ENCODE results near the gene TMEM175.

Gene TMEM175

GRCh38 chr4:890036-890695, 42.1 kb upstream of the TMEM175 start:
- TF ChIP-seq SPI1 (IDR thresholded peaks at IDR 0.05; ENCODE audit: borderline replicate concordance, low read depth) = no peak
- no peak for TF ChIP-seq GABPA (IDR thresholded peaks at IDR 0.05; ENCODE audit: low read depth)
- TF ChIP-seq, protein P1, sequence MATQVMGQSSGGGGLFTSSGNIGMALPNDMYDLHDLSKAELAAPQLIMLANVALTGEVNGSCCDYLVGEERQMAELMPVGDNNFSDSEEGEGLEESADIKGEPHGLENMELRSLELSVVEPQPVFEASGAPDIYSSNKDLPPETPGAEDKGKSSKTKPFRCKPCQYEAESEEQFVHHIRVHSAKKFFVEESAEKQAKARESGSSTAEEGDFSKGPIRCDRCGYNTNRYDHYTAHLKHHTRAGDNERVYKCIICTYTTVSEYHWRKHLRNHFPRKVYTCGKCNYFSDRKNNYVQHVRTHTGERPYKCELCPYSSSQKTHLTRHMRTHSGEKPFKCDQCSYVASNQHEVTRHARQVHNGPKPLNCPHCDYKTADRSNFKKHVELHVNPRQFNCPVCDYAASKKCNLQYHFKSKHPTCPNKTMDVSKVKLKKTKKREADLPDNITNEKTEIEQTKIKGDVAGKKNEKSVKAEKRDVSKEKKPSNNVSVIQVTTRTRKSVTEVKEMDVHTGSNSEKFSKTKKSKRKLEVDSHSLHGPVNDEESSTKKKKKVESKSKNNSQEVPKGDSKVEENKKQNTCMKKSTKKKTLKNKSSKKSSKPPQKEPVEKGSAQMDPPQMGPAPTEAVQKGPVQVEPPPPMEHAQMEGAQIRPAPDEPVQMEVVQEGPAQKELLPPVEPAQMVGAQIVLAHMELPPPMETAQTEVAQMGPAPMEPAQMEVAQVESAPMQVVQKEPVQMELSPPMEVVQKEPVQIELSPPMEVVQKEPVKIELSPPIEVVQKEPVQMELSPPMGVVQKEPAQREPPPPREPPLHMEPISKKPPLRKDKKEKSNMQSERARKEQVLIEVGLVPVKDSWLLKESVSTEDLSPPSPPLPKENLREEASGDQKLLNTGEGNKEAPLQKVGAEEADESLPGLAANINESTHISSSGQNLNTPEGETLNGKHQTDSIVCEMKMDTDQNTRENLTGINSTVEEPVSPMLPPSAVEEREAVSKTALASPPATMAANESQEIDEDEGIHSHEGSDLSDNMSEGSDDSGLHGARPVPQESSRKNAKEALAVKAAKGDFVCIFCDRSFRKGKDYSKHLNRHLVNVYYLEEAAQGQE (IDR thresholded peaks at IDR 0.05; ENCODE audit: insufficient replicate concordance, low read depth) = no peak
- TF ChIP-seq POLR2AphosphoS5 (IDR thresholded peaks at IDR 0.05; ENCODE audit: low read depth) = no peak
- TF ChIP-seq, protein P2, sequence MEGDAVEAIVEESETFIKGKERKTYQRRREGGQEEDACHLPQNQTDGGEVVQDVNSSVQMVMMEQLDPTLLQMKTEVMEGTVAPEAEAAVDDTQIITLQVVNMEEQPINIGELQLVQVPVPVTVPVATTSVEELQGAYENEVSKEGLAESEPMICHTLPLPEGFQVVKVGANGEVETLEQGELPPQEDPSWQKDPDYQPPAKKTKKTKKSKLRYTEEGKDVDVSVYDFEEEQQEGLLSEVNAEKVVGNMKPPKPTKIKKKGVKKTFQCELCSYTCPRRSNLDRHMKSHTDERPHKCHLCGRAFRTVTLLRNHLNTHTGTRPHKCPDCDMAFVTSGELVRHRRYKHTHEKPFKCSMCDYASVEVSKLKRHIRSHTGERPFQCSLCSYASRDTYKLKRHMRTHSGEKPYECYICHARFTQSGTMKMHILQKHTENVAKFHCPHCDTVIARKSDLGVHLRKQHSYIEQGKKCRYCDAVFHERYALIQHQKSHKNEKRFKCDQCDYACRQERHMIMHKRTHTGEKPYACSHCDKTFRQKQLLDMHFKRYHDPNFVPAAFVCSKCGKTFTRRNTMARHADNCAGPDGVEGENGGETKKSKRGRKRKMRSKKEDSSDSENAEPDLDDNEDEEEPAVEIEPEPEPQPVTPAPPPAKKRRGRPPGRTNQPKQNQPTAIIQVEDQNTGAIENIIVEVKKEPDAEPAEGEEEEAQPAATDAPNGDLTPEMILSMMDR (IDR thresholded peaks at IDR 0.05; ENCODE audit: insufficient read depth, low read length) = no peak
- DNase-seq (ENCODE audit: low read depth in 1 of 2, low spot score in 1 of 2) = no peak
- no peak overlapping the region for H3K4me3 ChIP-seq (replicated peaks; ENCODE audit: insufficient read depth, low read length)
- no peak overlapping the region for H3K27ac ChIP-seq (replicated peaks)
- no peaks in the 10 kb centered on the region for H3K27me3 ChIP-seq (ENCODE audit: insufficient read depth, poor library complexity, severe bottlenecking)

- H3K27me3 ChIP-seq (ENCODE audit: insufficient read depth, poor library complexity, severe bottlenecking) = no peaks in the 10 kb centered on the region
- no peak overlapping the region for H3K4me3 ChIP-seq (replicated peaks; ENCODE audit: insufficient read depth, low read length)
- no peak for TF ChIP-seq SPI1 (IDR thresholded peaks at IDR 0.05; ENCODE audit: borderline replicate concordance, low read depth)
- no peak for TF ChIP-seq GABPA (IDR thresholded peaks at IDR 0.05; ENCODE audit: low read depth)
- TF ChIP-seq POLR2AphosphoS5 (IDR thresholded peaks at IDR 0.05; ENCODE audit: low read depth) = no peak
- TF ChIP-seq, protein P2 (IDR thresholded peaks at IDR 0.05; ENCODE audit: insufficient read depth, low read length) = no peak
- TF ChIP-seq, protein P1 (IDR thresholded peaks at IDR 0.05; ENCODE audit: insufficient replicate concordance, low read depth) = no peak
- H3K27ac ChIP-seq (replicated peaks) = no peak overlapping the region
- peak in 1 of 2 experiments; percentile 6 for DNase-seq (ENCODE audit: low read depth in 1 of 2, low spot score in 1 of 2)
Measured at GRCh38 chr4:891747-892146, 40.5 kb upstream of the TMEM175 start.

DNA sequence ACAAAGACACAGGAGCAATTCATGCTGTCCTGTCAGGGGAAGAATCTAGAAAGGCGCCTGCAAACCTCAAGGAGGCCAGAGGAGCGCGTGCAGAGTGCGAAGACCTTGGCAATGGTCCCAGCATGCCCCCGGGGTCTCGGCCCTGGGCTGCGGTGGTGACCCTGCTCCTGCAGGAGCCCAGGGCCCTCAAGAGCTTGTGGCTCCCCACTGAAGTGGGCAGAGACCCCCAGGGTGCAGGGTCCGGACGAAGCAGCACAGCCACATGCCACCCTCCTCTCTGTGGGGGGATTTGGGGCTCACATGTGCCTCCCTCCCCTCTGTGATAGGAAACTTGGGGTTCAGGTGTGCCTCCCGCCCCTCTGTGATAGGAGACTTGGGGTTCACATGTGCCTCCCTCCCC, 39.5 kb upstream of the TMEM175 start:
- TF ChIP-seq, protein P2 (IDR thresholded peaks at IDR 0.05; ENCODE audit: insufficient read depth, low read length) = no peak
- TF ChIP-seq, protein P1 (IDR thresholded peaks at IDR 0.05; ENCODE audit: insufficient replicate concordance, low read depth) = no peak
- Histone ChIP-seq H3K4me3 (replicated peaks; ENCODE audit: insufficient read depth, low read length) (no peak overlapping the region), H3K27ac (replicated peaks) (no peak overlapping the region), H3K27me3 (ENCODE audit: insufficient read depth, poor library complexity, severe bottlenecking) (no peaks in the 10 kb centered on the region)
- no peak for DNase-seq (ENCODE audit: low read depth in 1 of 2, low spot score in 1 of 2)

Data from HL-60 (cell line).